HG02884 (cell line): Measurements from ENCODE around the gene MKNK1.

Experiments
- ATAC-seq: cut with Tn5 transposase; IDR thresholded peaks from one replicate; pipeline ENCODE4 v1.9.1; 2021; ENCODE audit warnings: mild to moderate bottlenecking, moderate library complexity; ENCODE audit not compliant: unreplicated experiment

Gene MKNK1

GRCh38 chr1:46525253-46525983, 78.7 kb downstream of the MKNK1 start:
- no peak for ATAC-seq

GRCh38 chr1:46524843-46525242, 79.2 kb downstream of the MKNK1 start:
- no peak for ATAC-seq

- ATAC-seq: no peak
Measured at GRCh38 chr1:46523496-46524353, 80.3 kb downstream of the MKNK1 start.

DNA sequence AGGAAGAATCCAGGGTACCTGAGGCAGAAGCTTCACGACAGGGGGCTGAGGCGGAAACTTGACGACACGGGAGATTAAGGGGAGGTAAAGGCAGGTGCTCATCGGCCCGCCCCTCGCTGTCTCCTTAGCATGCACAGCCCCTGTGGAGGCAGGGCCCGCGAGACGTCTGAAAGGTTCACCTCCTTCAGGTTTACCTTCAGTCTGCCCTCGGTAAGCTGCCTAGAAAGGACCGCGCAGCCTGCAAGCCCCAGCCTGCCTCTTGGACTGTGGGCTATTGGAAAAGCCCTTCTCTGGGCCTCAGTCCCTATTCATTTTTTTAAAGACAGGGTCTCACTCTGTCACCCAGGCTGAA, 81.1 kb downstream of the MKNK1 start:
- ATAC-seq: no peak

DNA sequence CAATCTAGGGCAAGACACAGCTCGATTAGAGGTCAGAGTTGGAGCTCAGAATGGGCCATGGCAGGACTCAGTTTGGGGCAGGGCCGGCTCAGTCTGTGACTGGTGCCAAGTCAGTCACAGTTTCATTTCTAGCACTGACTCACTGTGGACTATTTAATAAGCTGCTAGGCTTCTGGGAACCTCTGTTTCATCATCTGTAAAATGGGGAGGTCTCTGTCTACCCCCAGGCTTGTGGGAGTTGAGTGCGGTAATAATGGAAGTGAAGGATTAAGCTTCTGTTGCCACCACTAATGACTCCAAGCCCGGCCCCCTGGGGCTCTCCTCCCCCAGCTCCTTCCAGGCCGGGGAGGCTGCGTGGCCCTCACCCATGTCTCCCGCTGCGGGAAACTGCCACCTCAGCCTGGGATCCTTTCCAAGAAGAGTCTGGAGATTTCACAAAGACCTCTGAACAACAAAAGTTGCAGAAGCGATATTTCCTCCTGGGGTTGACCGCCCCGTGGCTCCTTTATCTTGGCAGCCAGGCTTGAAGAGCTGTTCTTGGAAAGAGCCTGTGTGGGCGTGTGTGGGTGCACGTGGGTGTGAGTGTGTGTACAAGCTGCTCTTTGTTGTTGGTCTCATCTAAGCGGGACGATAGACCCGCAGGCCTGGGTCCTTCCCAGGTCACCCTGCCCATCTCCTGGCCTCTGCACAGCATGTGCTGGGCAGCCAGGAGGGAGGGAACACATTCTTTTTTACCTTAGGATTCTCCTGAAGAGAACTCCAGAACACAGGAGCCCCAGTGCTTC, 81.7 kb downstream of the MKNK1 start:
- peak; percentile 60 for ATAC-seq

DNA sequence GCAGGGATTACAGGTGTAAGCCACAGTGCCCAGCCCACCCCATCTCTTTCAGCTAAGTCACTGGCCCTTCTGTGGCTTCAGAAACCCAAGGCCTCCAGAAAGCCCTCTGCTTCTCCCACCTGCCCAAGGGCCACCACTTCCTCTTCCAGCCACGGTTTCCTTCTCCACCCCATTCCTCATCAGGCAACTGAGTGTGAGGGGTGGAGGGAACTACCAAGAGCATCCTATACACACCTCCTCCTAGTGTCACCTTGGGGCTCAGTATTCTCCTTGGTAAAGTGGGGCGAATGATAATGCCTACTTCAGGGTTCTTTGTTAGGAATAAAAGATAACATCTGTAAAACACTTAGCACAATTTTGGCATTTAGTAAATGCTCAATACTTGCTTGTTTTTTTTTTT, 82.7 kb downstream of the MKNK1 start:
- no peak for ATAC-seq

GRCh38 chr1:46520063-46520911, 83.8 kb downstream of the MKNK1 start:
- no peak for ATAC-seq

DNA sequence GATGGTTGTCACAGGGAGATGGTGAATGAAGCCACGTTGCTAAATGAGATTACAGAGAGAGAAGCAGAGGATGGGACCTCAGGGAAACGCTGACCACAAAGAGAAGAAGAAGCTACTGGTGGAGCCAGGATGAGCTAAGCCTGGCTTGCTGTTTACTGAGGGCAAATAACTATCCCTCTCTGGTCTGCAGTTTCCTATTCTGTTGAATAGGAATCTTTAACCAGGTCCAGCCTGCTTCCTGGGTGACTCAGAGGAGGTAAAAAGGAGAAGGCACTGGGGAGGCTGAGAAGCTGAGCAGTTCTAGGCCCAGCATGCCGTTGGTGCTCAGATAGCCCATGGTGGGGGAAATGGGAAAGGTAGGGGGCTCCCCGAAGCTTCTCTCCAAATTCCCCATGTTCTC, 84.9 kb downstream of the MKNK1 start:
- ATAC-seq: no peak

DNA sequence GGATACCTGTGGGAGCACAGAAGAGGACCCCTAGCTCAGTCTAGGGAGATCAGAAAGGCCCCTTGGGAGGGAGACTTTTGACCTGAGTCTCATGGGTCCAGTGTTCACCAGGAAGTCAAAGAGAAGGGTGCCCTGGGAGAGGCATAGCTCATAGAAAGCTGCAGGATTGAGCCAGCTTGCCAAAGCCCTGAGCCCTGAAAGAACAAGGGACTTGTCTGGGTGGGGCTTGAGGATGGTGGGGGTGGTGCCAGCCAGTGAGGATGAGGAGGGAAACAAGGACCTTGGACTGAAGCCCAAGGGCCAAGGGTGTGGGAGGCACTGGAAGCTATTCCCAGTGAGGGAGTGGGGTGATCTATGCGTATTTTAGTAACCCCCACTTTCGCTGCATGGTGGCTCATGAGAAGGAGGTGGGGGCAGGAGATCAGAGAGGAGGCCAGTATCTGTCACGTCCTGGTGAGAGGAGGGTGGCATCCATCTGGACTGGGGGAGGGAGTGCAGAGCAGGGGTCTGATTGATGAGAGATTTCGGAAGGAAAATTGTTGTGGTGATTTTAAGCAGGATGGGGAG, 86.1 kb downstream of the MKNK1 start:
- no peak for ATAC-seq

DNA sequence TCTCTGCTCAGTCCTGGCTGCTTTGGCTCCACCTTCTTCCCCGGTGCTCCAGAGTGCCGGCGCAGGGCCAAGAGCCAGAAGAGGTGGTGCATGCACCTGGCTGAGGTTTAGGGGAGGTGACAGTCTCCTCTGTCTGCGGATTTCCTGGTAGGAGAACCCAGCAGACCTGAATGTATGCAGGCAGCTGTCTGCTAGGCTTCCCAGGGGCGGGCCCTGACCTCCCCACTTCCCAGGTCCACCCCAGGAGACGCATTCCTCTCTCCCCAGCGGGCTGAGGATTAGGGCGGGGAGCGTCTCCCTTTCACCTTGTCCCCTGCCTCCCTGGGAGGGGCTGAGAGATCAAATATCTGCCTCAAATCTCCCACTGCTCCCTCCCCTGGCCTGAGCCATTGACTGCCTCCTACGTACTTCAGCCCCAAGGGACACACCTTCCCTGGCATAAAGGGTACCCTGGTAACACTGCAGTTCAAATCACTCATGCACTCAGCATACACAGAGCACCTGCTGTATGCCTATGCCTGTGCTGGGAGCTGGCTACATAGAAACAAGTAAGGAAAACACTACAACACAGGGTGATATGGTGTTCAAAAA, 87.0 kb downstream of the MKNK1 start:
- ATAC-seq: no peak

- ATAC-seq: no peak
Measured at GRCh38 chr1:46516200-46516950, 87.7 kb downstream of the MKNK1 start.

DNA sequence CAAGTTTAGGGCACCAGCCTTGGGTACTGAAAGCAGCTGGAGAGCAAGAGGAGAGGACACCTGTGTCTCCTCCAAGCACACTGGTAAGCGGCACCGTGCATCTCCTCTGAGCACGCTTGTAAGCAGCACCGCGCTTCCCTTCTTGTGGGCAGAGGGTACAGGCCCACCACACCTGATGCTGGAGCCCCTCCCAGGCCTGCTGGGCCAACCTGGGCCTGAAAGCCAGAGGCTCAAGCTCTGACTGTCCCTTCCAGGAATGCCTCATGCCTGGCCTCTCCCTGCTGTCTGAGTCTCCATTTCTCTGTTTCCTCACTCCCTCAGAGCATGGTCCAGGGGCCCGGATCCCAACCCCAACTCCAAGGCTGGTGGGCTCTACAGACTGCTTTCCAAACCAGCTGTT, 88.5 kb downstream of the MKNK1 start:
- ATAC-seq: no peak

GRCh38 chr1:46513536-46513935, 90.5 kb downstream of the MKNK1 start:
- no peak for ATAC-seq

DNA sequence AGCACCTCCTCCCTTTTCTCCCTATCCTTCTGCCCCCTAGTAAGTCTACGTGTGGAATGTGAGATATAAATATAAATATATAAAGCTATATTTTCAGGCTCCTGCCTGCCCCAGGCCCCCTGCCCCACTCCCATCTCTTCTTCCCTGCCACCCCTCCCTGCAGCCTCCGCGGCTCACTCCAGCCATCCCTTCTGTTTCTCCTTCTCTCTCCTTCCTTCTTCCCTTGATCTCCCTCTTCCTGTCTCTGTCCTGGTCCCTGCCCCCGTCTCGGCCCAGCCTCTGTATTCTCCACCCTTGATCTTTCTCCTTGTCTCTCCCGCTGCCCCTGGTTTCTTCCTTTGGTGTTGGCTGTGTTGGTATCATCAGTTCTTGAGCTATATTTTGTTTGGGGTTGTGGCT, 91.3 kb downstream of the MKNK1 start:
- ATAC-seq: no peak

DNA sequence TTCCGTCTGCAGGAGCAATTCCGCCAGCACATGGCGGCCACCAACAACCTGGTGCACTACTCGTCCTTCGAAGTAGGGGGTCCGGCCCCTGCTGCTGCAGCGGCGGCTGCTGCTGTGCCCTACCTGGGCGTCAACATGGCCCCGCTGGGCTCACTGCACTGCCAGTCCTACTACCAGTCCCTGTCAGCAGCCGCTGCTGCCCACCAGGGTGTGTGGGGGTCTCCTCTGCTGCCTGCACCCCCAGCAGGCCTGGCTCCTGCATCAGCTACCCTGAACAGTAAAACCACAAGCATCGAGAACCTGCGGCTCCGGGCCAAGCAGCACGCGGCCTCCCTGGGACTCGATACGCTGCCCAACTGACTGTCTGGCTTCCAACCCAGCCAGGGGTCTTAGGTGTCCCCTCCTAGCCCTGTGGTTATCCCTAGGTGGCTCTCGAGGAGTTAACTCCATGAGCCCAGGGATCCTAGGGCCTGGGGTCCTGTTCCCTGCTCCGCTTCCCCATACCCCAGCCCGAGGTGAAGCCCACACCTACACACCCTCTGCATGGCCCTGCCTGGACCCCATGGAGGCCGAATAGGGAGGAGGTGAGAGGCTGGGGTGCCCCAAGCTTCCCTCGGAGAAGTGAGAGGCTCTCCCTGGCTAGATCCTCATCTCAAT, 91.8 kb downstream of the MKNK1 start:
- ATAC-seq: no peak

GRCh38 chr1:46510998-46511365, 93.1 kb downstream of the MKNK1 start:
- no peak for ATAC-seq

DNA sequence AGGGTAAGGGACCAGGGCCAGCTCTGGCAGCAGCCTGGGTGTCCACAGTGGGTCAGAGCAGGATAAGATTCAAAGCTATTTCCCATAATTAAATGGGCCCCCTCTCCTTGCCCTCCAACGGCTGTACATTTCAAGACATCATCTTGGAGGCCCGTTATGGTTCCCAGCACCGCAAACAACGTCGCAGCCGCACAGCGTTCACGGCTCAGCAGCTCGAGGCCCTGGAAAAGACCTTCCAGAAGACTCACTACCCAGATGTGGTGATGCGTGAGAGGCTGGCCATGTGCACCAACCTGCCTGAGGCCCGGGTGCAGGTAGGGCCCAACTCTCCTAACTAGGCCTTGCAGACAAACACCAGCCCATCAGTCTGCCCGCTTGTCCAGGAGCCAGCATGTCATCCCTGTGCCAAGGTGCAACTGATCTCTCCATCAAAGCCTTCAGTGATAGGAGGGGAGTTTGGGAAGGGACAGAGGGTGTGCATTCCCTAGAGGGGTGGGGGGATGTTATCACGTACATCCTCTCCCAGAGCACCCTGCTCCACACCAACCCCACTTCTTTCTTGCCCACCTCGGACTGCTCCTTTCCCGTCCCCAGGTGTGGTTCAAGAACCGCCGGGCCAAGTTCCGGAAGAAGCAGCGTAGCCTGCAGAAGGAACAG, 93.6 kb downstream of the MKNK1 start:
- no peak for ATAC-seq

- no peak for ATAC-seq
Measured at GRCh38 chr1:46508757-46509156, 95.3 kb downstream of the MKNK1 start.
